HEK293 (cell line): ENCODE measurements around the gene LENEP.

Source experiments
- BCL11A ChIP-seq: fragments of 450-650 bp; formaldehyde crosslinking; IDR thresholded peaks from 2 replicates; pipeline ENCODE4 v1.5.1; 2016; ENCODE audit warnings: low read depth, missing biosample characterization, missing genetic modification characterization
- EGR2 ChIP-seq: fragments of 450-650 bp; formaldehyde crosslinking; IDR thresholded peaks from 2 replicates; pipeline ENCODE4 v1.5.1; 2016; ENCODE audit warnings: low read depth, missing biosample characterization, missing genetic modification characterization
- INSM2 ChIP-seq: fragments of 450-650 bp; formaldehyde crosslinking; IDR thresholded peaks from 2 replicates; pipeline ENCODE4 v1.5.1; 2016; ENCODE audit warnings: missing biosample characterization, missing genetic modification characterization
- KLF10 ChIP-seq: fragments of 450-650 bp; IDR thresholded peaks from 2 replicates; pipeline ENCODE4 v1.5.1; 2018; ENCODE audit warnings: missing biosample characterization, mild to moderate bottlenecking, missing genetic modification characterization
- KLF8 ChIP-seq: fragments of 450-650 bp; formaldehyde crosslinking; IDR thresholded peaks from 2 replicates; pipeline ENCODE4 v1.5.1; 2016; ENCODE audit warnings: missing biosample characterization, missing genetic modification characterization
- PRDM1 ChIP-seq: fragments of 450-650 bp; formaldehyde crosslinking; IDR thresholded peaks from 2 replicates; pipeline ENCODE4; 2016; ENCODE audit warnings: missing biosample characterization, missing genetic modification characterization
- PRDM4 ChIP-seq: fragments of 450-650 bp; formaldehyde crosslinking; IDR thresholded peaks from 2 replicates; pipeline ENCODE4 v1.5.1; 2017; ENCODE audit warnings: missing biosample characterization, missing genetic modification characterization
- PRDM6 ChIP-seq: fragments of 450-650 bp; formaldehyde crosslinking; IDR thresholded peaks from 2 replicates; pipeline ENCODE4 v1.5.1; 2017; ENCODE audit warnings: missing biosample characterization, missing genetic modification characterization
- RBAK ChIP-seq: fragments of 450-650 bp; formaldehyde crosslinking; IDR thresholded peaks from 2 replicates; pipeline ENCODE4 v1.5.1; 2016; ENCODE audit warnings: missing biosample characterization, missing genetic modification characterization
- SP2 ChIP-seq: fragments of 450-650 bp; formaldehyde crosslinking; IDR thresholded peaks from 2 replicates; pipeline ENCODE4 v1.5.1; 2016; ENCODE audit warnings: missing biosample characterization, missing genetic modification characterization
- SP7 ChIP-seq: fragments of 450-650 bp; formaldehyde crosslinking; IDR thresholded peaks from 2 replicates; pipeline ENCODE4 v1.5.1; 2016; ENCODE audit warnings: missing biosample characterization, missing genetic modification characterization
- WT1 ChIP-seq: fragments of 450-650 bp; formaldehyde crosslinking; IDR thresholded peaks from 2 replicates; pipeline ENCODE4 v1.5.1; 2016; ENCODE audit warnings: missing biosample characterization, missing genetic modification characterization
- ZBTB17 ChIP-seq: fragments of 450-650 bp; formaldehyde crosslinking; IDR thresholded peaks from 2 replicates; pipeline ENCODE4 v1.5.1; 2016; ENCODE audit warnings: missing biosample characterization, missing genetic modification characterization
- ZBTB20 ChIP-seq: fragments of 450-650 bp; formaldehyde crosslinking; IDR thresholded peaks from 2 replicates; pipeline ENCODE4 v1.5.1; 2016; ENCODE audit warnings: missing biosample characterization, missing genetic modification characterization
- ZEB2 ChIP-seq: fragments of 450-650 bp; formaldehyde crosslinking; IDR thresholded peaks from 2 replicates; pipeline ENCODE4 v1.5.1; 2016; ENCODE audit warnings: missing biosample characterization, missing genetic modification characterization
- ZIC2 ChIP-seq: fragments of 450-650 bp; formaldehyde crosslinking; IDR thresholded peaks from 2 replicates; pipeline ENCODE4 v1.5.1; 2016; ENCODE audit warnings: missing biosample characterization, missing genetic modification characterization
- ZNF138 ChIP-seq: fragments of 450-650 bp; formaldehyde crosslinking; IDR thresholded peaks from 2 replicates; pipeline ENCODE4 v1.5.1; 2016; ENCODE audit warnings: missing biosample characterization, missing genetic modification characterization, borderline replicate concordance
- ZNF155 ChIP-seq: fragments of 450-650 bp; formaldehyde crosslinking; IDR thresholded peaks from 2 replicates; pipeline ENCODE4 v1.5.1; 2016; ENCODE audit warnings: missing biosample characterization, missing genetic modification characterization
- ZNF2 ChIP-seq: fragments of 450-650 bp; formaldehyde crosslinking; IDR thresholded peaks from 2 replicates; pipeline ENCODE4 v1.5.1; 2016; ENCODE audit warnings: missing biosample characterization, missing genetic modification characterization
- ZNF221 ChIP-seq: fragments of 450-650 bp; formaldehyde crosslinking; IDR thresholded peaks from 2 replicates; pipeline ENCODE4 v1.5.1; 2017; ENCODE audit warnings: missing biosample characterization, missing genetic modification characterization, borderline replicate concordance
- ZNF433 ChIP-seq: fragments of 450-650 bp; formaldehyde crosslinking; IDR thresholded peaks from 2 replicates; pipeline ENCODE4 v1.5.1; 2016; ENCODE audit warnings: missing biosample characterization, missing genetic modification characterization, low read depth
- ZNF449 ChIP-seq: fragments of 450-650 bp; formaldehyde crosslinking; IDR thresholded peaks from 2 replicates; pipeline ENCODE4 v1.5.1; 2017; ENCODE audit warnings: missing biosample characterization, mild to moderate bottlenecking, missing genetic modification characterization, moderate library complexity
- ZNF473 ChIP-seq: fragments of 450-650 bp; formaldehyde crosslinking; IDR thresholded peaks from 2 replicates; pipeline ENCODE4 v1.5.1; 2017; ENCODE audit warnings: missing biosample characterization, missing genetic modification characterization
- ZNF521 ChIP-seq: fragments of 450-650 bp; formaldehyde crosslinking; IDR thresholded peaks from 2 replicates; pipeline ENCODE4 v1.5.1; 2017; ENCODE audit warnings: missing biosample characterization, mild to moderate bottlenecking, missing genetic modification characterization
- ZNF529 ChIP-seq: fragments of 450-650 bp; formaldehyde crosslinking; IDR thresholded peaks from 2 replicates; pipeline ENCODE4 v1.5.1; 2017; ENCODE audit warnings: missing genetic modification characterization, missing biosample characterization; ENCODE audit not compliant: insufficient replicate concordance
- ZNF571 ChIP-seq: fragments of 450-650 bp; formaldehyde crosslinking; IDR thresholded peaks from 2 replicates; pipeline ENCODE4 v1.5.0; 2017; ENCODE audit warnings: missing biosample characterization, missing genetic modification characterization
- ZNF623 ChIP-seq: fragments of 450-650 bp; formaldehyde crosslinking; IDR thresholded peaks from 2 replicates; pipeline ENCODE4 v1.5.1; 2016; ENCODE audit warnings: missing biosample characterization, missing genetic modification characterization
- ZNF629 ChIP-seq: fragments of 450-650 bp; formaldehyde crosslinking; IDR thresholded peaks from 2 replicates; pipeline ENCODE4 v1.5.1; 2017; ENCODE audit warnings: missing biosample characterization, missing genetic modification characterization
- ZNF658 ChIP-seq: fragments of 450-650 bp; formaldehyde crosslinking; IDR thresholded peaks from 2 replicates; pipeline ENCODE4; 2016; ENCODE audit warnings: missing biosample characterization, missing genetic modification characterization
- ZSCAN23 ChIP-seq: fragments of 450-650 bp; formaldehyde crosslinking; IDR thresholded peaks from 2 replicates; pipeline ENCODE4 v1.5.1; 2016; ENCODE audit warnings: missing biosample characterization, missing genetic modification characterization
- ZXDB ChIP-seq: fragments of 450-650 bp; formaldehyde crosslinking; IDR thresholded peaks from 2 replicates; pipeline ENCODE4 v1.5.1; 2016; ENCODE audit warnings: missing biosample characterization, missing genetic modification characterization

LENEP gene

GRCh38 chr1:154972517-154973343 lies 20.7 kb upstream of the LENEP start (continued):
- TF ChIP-seq ZEB2 (tag by site-specific recombination) (peak; percentile 39; the same call in 1 of the 2 replicates), RBAK (tag by site-specific recombination) (no peak), ZBTB17 (tag by site-specific recombination) (peak; percentile 82), PRDM1 (tag by site-specific recombination) (peak; percentile 86), WT1 (tag by site-specific recombination) (peak; percentile 27; the same call in 1 of the 2 replicates), ZNF529 (tag by site-specific recombination) (no peak), PRDM4 (peak; percentile 11; the same call in 1 of the 2 replicates), ZIC2 (tag by site-specific recombination) (peak; percentile 73), ZNF138 (tag by site-specific recombination) (no peak), ZNF221 (no peak), SP2 (tag by site-specific recombination) (peak; percentile 93), ZNF623 (0 out of 2 replicates have a peak, but pooled peaks have one; percentile 13), ZNF433 (tag by site-specific recombination) (no peak), ZNF155 (tag by site-specific recombination) (no peak), ZNF521 (tag by site-specific recombination) (no peak), ZNF629 (peak; percentile 69), ZNF2 (tag by site-specific recombination) (0 out of 2 replicates have a peak, but pooled peaks have one; percentile 18), ZNF658 (tag by site-specific recombination) (no peak), ZSCAN23 (no peak), KLF10 (tag by site-specific recombination) (peak; percentile 58; the same call in 1 of the 2 replicates), ZNF449 (tag by site-specific recombination) (peak; percentile 95), ZNF571 (tag by site-specific recombination) (no peak), SP7 (tag by site-specific recombination) (peak; percentile 76), KLF8 (peak; percentile 55), BCL11A (tag by site-specific recombination) (0 out of 2 replicates have a peak, but pooled peaks have one; percentile 30), ZNF473 (no peak), ZBTB20 (tag by site-specific recombination) (peak; percentile 68), PRDM6 (tag by site-specific recombination) (no peak), ZXDB (tag by site-specific recombination) (peak; percentile 73), EGR2 (peak; percentile 36; the same call in 1 of the 2 replicates), INSM2 (tag by site-specific recombination) (peak; percentile 86)
